H9 (cell line): ENCODE data around the gene EDEM2. TPM values are rescaled to one million over a fixed set of nuclear protein-coding genes. Genes with fewer than 3 reads are reported as not detected.

Experiments used
- DNase-seq: peaks from one replicate; pipeline ENCODE4 v3.0.0-alpha.2; 2017
- H2AFZ ChIP-seq: one replicate; pipeline ENCODE4 v1.6.1; 2013; ENCODE audit warnings: mild to moderate bottlenecking, low read length, control low read depth, moderate library complexity
- H2AK5ac ChIP-seq: 2 replicates; pipeline ENCODE4 v1.6.1; 2013; ENCODE audit warnings: low read length, control low read depth, mixed read lengths; ENCODE audit not compliant: insufficient read length
- H2BK120ac ChIP-seq: one replicate; pipeline ENCODE4 v1.6.1; 2013; ENCODE audit warnings: low read depth, mild to moderate bottlenecking, low read length, control low read depth, inconsistent platforms; ENCODE audit not compliant: poor library complexity, severe bottlenecking
- H2BK12ac ChIP-seq: 2 replicates; pipeline ENCODE4 v1.6.1; 2013; ENCODE audit warnings: low read length, control low read depth, mixed read lengths, low read depth; ENCODE audit not compliant: insufficient read length
- H2BK15ac ChIP-seq: 2 replicates; pipeline ENCODE4 v1.6.1; 2013; ENCODE audit warnings: low read depth, low read length, control low read depth
- H2BK20ac ChIP-seq: one replicate; pipeline ENCODE4 v1.6.1; 2013; ENCODE audit warnings: low read depth, mild to moderate bottlenecking, low read length, control low read depth, inconsistent platforms; ENCODE audit not compliant: poor library complexity, severe bottlenecking
- H2BK5ac ChIP-seq: 2 replicates; pipeline ENCODE4 v1.6.1; 2013; ENCODE audit warnings: low read length, control low read depth, mixed read lengths; ENCODE audit not compliant: insufficient read length
- H3K14ac ChIP-seq: 2 replicates; pipeline ENCODE4 v1.6.1; 2013; ENCODE audit warnings: low read length, control low read depth; ENCODE audit not compliant: insufficient read depth
- H3K18ac ChIP-seq: 2 replicates; pipeline ENCODE4 v1.6.1; 2013; ENCODE audit warnings: low read depth, mild to moderate bottlenecking, mixed read lengths, low read length, control low read depth; ENCODE audit not compliant: insufficient read length
- H3K23ac ChIP-seq: 2 replicates; pipeline ENCODE4 v1.6.1; 2013; ENCODE audit warnings: low read length, control low read depth, mixed read lengths, low read depth; ENCODE audit not compliant: insufficient read length
- H3K23me2 ChIP-seq: 2 replicates; pipeline ENCODE4 v1.6.1; 2013; ENCODE audit warnings: low read depth, mild to moderate bottlenecking, mixed read lengths, low read length, control low read depth; ENCODE audit not compliant: insufficient read length, poor library complexity, severe bottlenecking
- H3K27ac ChIP-seq: 2 replicates; pipeline ENCODE4 v1.5.1; 2013; ENCODE audit warnings: low read length, control low read depth, mixed read lengths, low read depth; ENCODE audit not compliant: insufficient read length
- H3K27me3 ChIP-seq: 2 replicates; pipeline ENCODE4 v1.6.1; 2013; ENCODE audit warnings: low read length, control low read depth, inconsistent platforms; ENCODE audit not compliant: insufficient read depth
- H3K4ac ChIP-seq: 2 replicates; pipeline ENCODE4 v1.6.1; 2013; ENCODE audit warnings: low read depth, mild to moderate bottlenecking, control low read depth, inconsistent platforms, low read length, moderate library complexity
- H3K4me1 ChIP-seq: 2 replicates; pipeline ENCODE4 v1.6.1; 2013; ENCODE audit warnings: low read length, control low read depth, inconsistent platforms; ENCODE audit not compliant: insufficient read depth
- H3K4me2 ChIP-seq: 2 replicates; pipeline ENCODE4 v1.6.1; 2013; ENCODE audit warnings: low read length, control low read depth, mixed read lengths; ENCODE audit not compliant: insufficient read length, insufficient read depth
- H3K56ac ChIP-seq: 2 replicates; pipeline ENCODE4 v1.6.1; 2013; ENCODE audit warnings: low read depth, mild to moderate bottlenecking, mixed read lengths, low read length, control low read depth; ENCODE audit not compliant: insufficient read length
- H3K79me1 ChIP-seq: 2 replicates; pipeline ENCODE4 v1.6.1; 2013; ENCODE audit warnings: low read depth, mild to moderate bottlenecking, moderate library complexity, low read length, control low read depth, inconsistent platforms; ENCODE audit not compliant: insufficient read depth, poor library complexity, severe bottlenecking
- H3K79me2 ChIP-seq: 2 replicates; pipeline ENCODE4 v1.6.1; 2013; ENCODE audit warnings: low read length, control low read depth, inconsistent platforms; ENCODE audit not compliant: insufficient read depth
- H3K9ac ChIP-seq: 2 replicates; pipeline ENCODE4 v1.6.1; 2013; ENCODE audit warnings: low read length, control low read depth, mixed read lengths; ENCODE audit not compliant: insufficient read length; ENCODE audit errors: extremely low read depth
- H3K9me3 ChIP-seq: one replicate; pipeline ENCODE4 v1.6.1; 2013; ENCODE audit warnings: low read depth, low read length, inconsistent platforms; ENCODE audit not compliant: control insufficient read depth
- H3T11ph ChIP-seq: one replicate; pipeline ENCODE4 v1.6.1; 2013; ENCODE audit warnings: mild to moderate bottlenecking, low read length, control low read depth, inconsistent platforms
- H4K20me1 ChIP-seq: one replicate; pipeline ENCODE4 v1.6.1; 2013; ENCODE audit not compliant: control insufficient read depth, insufficient read length, insufficient read depth
- H4K5ac ChIP-seq: 2 replicates; pipeline ENCODE4 v1.6.1; 2013; ENCODE audit warnings: low read depth, mild to moderate bottlenecking, mixed read lengths, low read length, control low read depth; ENCODE audit not compliant: insufficient read length
- H4K8ac ChIP-seq: replicated peaks from 2 replicates; pipeline ENCODE4 v1.6.1; 2013; ENCODE audit warnings: low read length, control low read depth, mixed read lengths, low read depth; ENCODE audit not compliant: insufficient read length
- H4K91ac ChIP-seq: 2 replicates; pipeline ENCODE4 v1.6.1; 2013; ENCODE audit warnings: low read depth, mild to moderate bottlenecking, moderate library complexity, mixed read lengths, low read length, control low read depth; ENCODE audit not compliant: insufficient read length
- H3K27ac Mint-ChIP-seq, 3 experiments: 2 replicates in 2 of 3; 3 replicates in 1 of 3; pipeline ENCODE4 v1.8.0; 2020 to 2021; ENCODE audit warnings: mixed read lengths in 3 of 3, mild to moderate bottlenecking in 1 of 3, moderate library complexity in 1 of 3
- H3K27me3 Mint-ChIP-seq: 2 replicates; pipeline ENCODE4 v1.8.0; 2021; ENCODE audit warnings: low read depth, mild to moderate bottlenecking, moderate library complexity, mixed read lengths
- H3K36me3 Mint-ChIP-seq, 3 experiments: 2 replicates in 2 of 3; 3 replicates in 1 of 3; pipeline ENCODE4 v1.8.0; 2020 to 2021; ENCODE audit warnings: low read depth in 3 of 3, mixed read lengths in 3 of 3; ENCODE audit not compliant: insufficient read depth in 1 of 3
- H3K4me1 Mint-ChIP-seq, 2 experiments: 2 replicates each; pipeline ENCODE4 v1.8.0; 2020; ENCODE audit warnings: mixed read lengths in 2 of 2
- H3K4me3 Mint-ChIP-seq, 2 experiments: 2 replicates in 1 of 2; 3 replicates in 1 of 2; pipeline ENCODE4 v1.8.0; 2020 to 2021; ENCODE audit warnings: mild to moderate bottlenecking in 2 of 2, mixed read lengths in 2 of 2, moderate library complexity in 1 of 2
- H3K9me3 Mint-ChIP-seq, 2 experiments: 2 replicates in 1 of 2; 3 replicates in 1 of 2; pipeline ENCODE4 v1.8.0; 2020; ENCODE audit warnings: mild to moderate bottlenecking in 2 of 2, mixed read lengths in 2 of 2, moderate library complexity in 1 of 2
- CTCF ChIP-seq: fragments of 200-600 bp; sonication (generic); conservative IDR thresholded peaks from 3 replicates; pipeline ENCODE4 v1.8.0; 2021; ENCODE audit warnings: antibody characterized with exemption, mild to moderate bottlenecking
- WGBS: extraction: QIAGEN DNeasy Blood & Tissue Kit; methylation state at CpG from one replicate; pipeline ENCODE4 v1.1.7; 2013; ENCODE audit warnings: missing lambda C conversion rate, low lambda C conversion rate, mixed read lengths; ENCODE audit not compliant: insufficient read length; ENCODE audit errors: extremely low coverage; 5-methylcytosine and 5-hydroxymethylcytosine counted together
- total RNA-seq: library from RNA; stranded (reverse); gene quantifications from 2 replicates; pipeline ENCODE4 v1.2.1, GENCODE V29; 2021

The EDEM2 gene
- total RNA-seq, 1 experiment from 2014 or later, result 27.8 TPM

- Histone ChIP-seq H3K23ac (no peak overlapping the region), H3K56ac (no peak overlapping the region), H3K18ac (peak overlapping the region; percentile 86), H3K4me2 (peak overlapping the region; percentile 42), H2BK120ac (no peak overlapping the region), H3K27me3 (no peaks in the 10 kb centered on the region), H2AFZ (peak overlapping the region; percentile 71), H2BK5ac (no peak overlapping the region), H4K20me1 (no peaks in the 10 kb centered on the region), H3K79me2 (peaks cover 10% of the 10 kb centered on the region; the same call in 1 of the 2 replicates), H3K4ac (no peak overlapping the region), H2BK20ac (no peak overlapping the region), H3K14ac (peak overlapping the region; percentile 78; the same call in 1 of the 2 replicates), H4K91ac (no peak overlapping the region), H3T11ph (no peak overlapping the region), H3K79me1 (no peaks in the 10 kb centered on the region), H4K8ac (no peak overlapping the region), H3K4me1 (no peaks in the 10 kb centered on the region; the same call in 1 of the 2 replicates), H2BK15ac (no peak overlapping the region), H3K9me3 (no peaks in the 10 kb centered on the region), H2AK5ac (no peak overlapping the region), H3K23me2 (peaks cover 13% of the 10 kb centered on the region), H2BK12ac (no peak overlapping the region), H3K9ac (peak overlapping the region; percentile 40), H4K5ac (no peak overlapping the region), H3K27ac (no peak overlapping the region)
- Mint-ChIP-seq H3K36me3 (peaks cover 2 to 8% (median 8%) of the 10 kb centered on the region in 3 experiments; a peak in 6 of 7 replicates), H3K4me1 (peaks cover 24 to 27% of the 10 kb centered on the region in 2 experiments), H3K27ac (peak overlapping the region; percentile 79 to 94 (median 94)), H3K27me3 (peaks cover 14% of the 10 kb centered on the region), H3K4me3 (peak overlapping the region; percentile 83 to 95), H3K9me3 (peaks cover 0 to 4% of the 10 kb centered on the region in 2 experiments; a peak in 1 of 5 replicates)
- no peak for TF ChIP-seq CTCF
- no CpG with 5 or more reads among the region's 8 CpGs for WGBS
- DNase-seq, result no peak
Measured at GRCh38 chr20:35093267-35093884, 53.8 kb downstream of the EDEM2 start.
